GM18870 (cell line): ENCODE results near the gene APBA2.
"Not testable (repeated sequence)": the region's sequence is repeated elsewhere in the genome, so short reads cannot be mapped to it uniquely, and the experiment has no call there.

Experiments used
- ATAC-seq: cut with Tn5 transposase; IDR thresholded peaks from one replicate; pipeline ENCODE4 v1.9.1; 2021; ENCODE audit warnings: moderate library complexity; ENCODE audit not compliant: unreplicated experiment

Gene APBA2

DNA sequence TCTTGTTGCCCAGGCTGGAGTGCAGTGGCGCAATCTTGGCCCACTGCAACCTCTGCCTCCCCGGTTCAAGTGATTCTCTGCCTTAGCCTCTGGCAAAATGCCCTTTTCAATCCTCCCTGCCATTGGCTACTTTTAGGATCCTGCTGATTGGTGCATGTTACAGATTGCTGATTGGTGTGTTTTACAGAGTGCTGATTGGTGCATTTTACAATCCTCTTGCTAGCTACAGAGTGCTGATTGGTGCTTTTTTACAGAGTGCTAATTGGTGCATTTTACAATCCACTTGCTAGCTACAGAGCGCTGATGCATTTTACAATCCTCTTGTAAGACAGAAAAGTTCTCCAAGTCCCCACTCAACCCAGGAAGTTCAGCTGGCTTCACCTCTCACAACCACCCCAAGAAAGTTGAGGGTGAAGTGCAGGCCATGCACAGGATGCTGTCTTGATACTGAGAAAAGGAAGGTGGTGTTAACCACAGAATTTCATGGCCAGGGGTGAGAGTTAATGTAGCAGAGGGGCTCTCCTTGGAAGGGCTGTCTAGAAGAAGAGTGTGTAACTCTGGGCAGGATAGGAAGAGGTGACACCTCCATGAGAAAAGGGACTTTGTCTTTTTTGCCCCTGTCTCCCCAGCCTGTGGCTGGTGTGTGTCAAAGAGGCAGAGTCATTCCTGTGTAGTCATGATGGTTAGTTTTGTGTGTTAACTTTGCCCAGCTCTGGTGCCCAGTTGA lies 145.9 kb downstream of the APBA2 start:
- no peak for ATAC-seq

DNA sequence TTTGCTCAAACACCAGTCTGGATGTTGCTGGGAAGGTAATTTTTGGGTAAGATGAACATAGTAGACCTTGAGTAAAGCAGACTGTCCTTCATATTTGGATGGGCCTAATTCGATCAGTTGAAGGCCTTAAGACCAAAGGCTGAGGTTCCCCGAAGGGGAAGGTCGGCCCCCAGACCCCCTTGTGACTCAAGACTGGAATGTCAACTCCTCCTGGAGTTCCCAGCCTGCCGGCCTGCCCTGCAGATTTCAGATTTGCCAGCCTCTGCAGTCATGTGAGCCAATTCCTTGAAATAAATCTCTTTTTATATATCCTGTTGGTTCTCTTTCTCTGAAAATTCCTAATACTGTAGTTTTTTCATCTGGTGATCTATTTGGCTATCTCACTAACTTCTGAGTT lies 146.5 kb downstream of the APBA2 start:
- ATAC-seq = no peak

DNA sequence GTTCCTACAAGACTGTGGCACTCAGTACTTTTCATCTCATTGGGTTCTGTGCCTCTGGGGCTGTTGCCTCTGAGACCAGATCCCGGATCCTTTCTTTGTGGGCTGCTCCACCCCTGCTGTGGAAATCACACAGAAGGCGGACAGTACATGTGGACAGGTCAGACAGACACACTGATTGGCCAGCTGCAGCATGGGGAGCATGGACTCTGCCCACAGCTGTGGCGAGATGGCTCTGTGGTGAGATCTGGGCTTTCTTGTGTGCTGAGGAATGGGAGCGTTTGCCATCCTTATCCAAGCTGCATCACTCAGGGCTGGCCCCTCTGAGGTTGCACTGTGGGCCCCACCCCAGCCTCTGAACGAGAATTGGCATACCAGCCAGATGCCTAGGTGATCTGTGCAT lies 147.0 kb downstream of the APBA2 start:
- no peak for ATAC-seq

DNA sequence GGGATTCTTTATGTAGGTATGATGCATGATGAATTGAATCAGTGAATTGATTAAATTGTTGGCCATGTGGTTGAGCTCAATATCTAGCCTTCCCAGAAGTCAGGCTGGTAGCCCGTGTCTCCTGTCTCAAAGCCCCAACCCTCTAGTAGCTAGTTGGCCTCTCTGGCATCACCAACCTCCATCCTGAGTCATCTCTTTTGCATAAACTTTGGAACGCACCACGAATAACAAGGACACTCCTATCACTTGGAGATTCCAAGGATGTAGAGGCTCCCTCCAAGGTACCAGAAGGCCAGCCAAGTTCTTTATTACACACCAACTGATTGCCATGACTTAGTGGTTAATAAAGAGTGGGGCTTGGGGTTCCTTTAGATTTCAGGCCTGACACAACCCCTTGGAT lies 148.4 kb downstream of the APBA2 start:
- no peak for ATAC-seq

DNA sequence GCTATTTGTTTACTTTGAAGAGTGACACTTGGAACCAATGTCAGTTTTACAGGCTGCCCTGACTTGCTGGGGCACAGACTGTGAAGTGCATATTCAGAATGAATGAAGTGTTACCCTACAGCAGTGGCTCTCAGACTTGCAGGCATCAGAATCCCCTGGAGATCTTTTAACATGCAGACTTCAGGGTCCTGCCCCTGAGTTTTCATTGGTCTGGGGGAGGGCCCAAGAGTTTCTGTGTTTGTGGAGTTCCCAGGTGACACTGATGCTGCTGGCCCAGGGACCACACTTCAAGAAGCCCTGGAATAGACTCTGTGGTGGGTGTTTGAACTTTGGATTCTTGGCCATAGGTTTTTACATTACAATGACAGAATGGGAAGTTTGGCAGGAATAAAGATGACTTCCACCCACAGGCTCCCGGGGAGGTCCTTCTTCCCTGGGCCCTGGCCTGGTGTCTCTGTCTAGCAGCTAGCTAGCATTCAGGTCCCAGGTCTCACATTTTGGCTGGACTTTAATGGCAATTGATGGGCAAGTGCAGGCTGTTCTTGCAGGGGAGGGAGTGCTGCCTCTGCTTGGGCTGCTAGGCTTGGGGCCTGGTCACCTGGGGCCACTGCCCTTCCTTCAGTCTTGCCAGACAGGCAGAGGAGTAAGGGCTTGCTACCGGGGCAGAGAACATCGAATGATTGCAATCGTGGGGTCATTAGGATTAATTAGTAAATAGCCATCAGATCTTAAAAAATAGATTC lies 149.0 kb downstream of the APBA2 start:
- no peak for ATAC-seq

DNA sequence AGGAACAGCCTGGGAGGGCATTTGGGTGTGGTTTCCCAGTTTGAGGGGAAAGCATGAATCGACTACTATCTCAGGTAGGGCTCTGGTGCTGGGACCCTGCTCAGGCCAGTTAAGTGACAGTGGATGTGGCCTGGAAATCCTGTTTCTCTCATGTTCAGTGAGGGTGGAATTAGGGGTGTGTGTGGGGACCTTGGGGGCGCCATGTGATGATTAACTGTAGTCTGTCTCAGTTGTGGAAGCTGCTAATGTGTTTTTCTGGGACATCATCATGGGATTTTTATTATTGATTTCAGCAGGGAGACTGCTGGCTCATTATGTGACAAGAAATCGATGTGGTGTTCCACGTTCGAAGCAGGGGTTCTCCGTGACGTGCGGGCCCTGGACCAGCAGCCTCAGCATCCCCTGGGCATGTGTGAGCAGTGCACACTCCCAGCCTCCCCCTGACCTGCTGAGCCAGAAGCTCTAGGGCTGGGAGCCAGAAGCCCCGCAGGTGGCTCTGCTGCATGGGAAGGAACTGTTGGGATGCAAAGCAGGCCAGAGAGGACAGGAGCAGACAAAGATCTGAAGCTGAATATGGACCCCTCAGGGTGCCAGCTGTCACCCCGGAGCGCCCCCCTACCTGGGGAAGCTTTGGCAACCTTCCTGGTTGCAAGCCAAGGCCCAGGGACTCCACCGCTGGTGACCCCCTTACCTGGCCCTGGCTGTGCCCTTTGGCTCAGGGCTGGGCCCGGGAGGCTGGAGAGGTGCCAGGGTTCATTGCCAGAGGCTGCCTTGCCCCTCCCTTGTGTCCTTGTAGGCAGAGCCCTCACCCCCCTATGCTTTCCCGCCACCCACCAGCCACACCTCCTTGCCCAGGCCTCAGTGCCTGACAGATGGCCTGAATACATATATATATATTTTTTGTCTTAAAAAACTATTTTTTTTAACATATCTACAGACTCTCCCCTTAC lies 149.8 kb downstream of the APBA2 start:
- no peak for ATAC-seq

DNA sequence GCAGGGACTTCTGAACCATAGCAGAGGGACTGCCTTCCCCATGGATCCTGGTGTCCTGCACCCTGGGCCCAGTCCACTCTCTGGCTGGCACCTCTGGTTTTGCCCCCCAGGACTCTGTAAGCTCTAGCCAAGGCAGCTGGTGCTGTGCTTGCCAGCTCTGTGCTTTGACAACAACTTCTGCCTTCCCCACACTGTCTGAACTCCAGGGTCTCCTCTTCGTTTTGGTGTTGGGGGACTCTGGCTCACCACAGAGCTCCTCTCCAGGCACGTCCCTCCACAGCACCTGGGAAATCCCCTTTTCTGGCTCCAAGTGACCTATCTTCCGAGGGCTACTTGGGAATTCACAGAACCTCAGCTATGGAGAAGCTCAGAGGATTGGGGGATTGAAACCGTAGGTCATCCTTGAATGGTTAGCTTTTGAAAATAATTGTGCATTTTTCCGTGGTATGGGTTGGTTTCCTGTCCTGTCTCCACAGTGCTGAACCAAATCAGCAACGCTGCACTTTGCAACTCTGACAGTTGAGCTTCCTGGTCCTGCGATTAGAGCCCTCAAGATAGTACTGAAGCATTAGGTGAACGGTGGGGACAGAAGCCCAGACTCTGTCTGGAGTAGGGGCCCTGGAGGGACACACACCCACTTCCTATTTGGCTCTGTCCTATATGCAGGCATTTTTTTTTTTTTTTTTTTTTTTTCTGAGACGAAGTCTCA lies 152.4 kb downstream of the APBA2 start:
- ATAC-seq = no peak

DNA sequence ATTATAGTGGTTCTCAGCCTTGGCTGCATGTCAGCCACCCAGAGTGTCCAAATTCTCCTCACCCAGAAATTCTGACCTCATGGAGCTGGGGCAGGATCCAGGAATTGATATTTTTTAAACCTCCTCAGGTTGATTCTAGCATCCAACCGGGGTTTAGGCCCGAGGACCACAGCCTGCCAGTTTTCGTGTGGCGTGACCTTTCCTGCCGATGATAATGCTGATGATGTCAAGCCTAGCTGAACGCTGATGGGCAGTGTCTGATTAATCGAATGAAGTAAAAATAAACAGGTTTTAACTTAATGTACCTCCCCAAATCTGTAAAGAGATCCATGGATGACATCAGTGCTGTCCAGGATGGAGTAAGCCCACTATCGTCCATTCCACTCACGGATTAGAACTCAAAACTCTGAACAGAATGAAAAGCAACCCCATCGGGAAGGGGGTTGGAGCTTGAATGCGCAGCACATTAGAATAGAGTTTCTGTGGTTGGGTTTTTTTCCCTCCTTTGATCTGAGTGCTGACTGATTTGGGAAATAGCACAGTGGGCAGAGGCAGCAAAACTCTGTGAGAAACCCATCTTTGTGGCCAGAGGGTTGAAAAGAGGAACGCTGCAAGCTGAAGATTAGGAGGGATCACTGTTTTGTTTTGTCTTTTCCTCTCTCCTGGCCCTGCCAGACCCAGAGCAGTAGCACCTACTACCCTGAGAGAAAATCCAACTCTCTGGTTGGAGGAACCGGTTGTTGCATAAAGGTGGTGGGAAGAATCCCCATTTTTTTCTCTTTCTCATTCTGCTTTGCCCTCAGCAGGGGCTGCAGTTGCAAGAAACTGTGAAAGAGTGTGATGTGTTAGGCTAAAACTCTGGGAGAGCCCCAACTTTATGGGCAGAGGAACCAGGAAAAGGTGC lies 153.9 kb downstream of the APBA2 start:
- no peak for ATAC-seq

DNA sequence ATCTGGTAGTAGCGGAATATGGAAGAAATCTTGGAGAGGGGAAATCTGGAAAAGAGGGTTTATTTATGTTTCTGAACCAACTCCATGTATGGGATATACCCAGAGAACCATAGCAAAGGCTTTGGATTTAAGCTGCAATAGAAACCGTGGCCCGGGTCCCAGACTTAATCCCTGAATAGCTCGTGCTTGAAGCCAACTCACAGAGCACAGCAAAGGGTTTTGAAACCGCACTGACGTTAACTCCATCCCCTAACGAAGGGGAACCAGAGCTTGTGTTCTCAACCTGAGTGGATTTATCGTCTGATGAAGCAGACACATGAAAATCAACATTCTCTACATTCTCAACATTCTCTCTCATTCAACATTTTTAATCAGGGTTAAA lies 154.6 kb downstream of the APBA2 start:
- no peak for ATAC-seq

DNA sequence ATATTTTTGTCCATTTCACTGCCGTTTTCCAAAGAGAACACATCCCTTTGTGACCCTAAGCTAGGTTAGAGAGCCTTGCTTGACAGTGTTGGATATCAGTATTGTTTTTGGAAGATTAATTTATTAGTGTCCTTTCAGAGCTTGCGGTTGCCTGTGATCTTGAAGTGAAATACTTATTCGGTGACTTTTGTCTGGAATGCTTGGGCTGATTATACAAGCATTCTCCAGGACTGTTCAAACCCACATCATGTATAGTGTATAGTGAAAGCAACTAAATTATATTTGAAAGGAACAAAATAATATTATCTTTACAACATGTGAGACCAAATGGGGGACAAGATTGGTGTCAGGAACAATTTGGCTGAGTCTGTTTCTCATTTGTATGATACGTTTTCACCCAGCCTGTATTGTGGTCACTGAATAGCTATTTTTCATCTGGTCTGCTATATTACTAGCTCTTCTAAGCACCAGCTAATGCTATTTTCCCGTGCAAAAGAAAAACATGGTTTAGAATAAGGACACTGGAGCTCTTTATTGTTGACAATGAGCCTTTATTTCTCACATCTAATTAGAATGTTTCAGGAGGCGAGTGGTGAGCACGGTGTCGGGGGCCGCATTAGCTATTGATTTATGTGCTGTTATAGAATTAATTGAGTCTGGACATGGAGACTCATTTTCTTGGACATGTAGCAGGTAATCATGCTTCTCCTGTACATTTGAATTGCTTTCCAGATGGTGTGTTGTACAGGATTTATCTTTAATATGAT lies 158.1 kb downstream of the APBA2 start:
- ATAC-seq = no peak

DNA sequence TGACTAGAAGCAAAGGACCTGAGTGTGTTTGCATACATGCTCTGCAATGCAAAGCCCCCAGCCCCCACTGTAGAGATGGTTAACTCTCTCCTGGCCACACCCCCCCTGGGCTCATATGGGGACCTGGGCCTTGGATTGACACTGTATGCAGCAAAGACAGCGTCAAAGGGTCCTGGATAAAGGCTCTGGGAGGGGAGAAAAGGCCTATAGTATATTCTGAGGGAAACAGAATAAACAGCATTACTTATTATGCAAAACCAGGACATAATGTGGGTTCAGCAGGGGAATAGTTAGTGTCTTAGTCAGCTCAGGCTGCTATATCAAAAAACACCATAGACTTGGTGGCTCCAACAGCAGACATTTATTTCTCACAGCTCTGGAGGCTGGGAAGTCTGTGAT lies 158.7 kb downstream of the APBA2 start:
- ATAC-seq = no peak

DNA sequence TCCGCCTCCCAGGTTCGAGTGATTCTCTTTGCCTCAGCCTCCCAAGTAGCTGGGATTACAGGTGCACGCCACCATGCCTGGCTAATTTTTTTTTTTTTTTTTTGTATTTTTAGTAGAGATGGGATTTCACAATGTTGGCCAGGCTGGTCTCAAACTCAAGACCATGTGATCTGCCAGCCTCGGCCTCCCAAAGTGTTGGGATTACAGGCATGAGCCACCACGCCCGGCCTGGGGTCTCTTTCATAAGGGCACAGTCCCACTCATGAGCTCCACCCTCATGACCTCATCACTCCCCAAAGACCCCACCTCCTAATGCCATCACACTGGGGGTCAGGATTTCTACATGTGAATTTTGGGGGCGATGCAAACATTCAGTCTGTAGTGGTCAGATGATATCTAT lies 159.4 kb downstream of the APBA2 start:
- ATAC-seq = not testable (repeated sequence)

DNA sequence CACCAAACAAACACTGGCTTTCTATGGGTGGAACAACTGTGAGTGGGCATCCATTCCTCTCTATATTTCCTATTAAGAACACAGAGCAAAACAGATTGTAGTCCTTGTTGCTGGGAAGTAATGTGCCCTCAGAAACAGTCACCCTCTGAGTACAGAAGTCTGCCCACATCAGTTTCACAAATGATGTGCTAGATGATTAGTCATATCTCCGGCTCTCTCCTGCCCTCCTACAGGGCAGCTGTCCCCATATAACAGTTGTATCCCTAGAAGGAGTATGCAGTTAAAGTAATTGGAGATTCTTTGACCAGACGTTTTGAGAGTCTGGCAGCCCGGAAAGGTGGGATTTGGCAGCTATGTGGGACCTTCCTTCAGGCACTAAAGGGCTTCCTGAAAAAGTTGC lies 159.9 kb downstream of the APBA2 start:
- ATAC-seq = no peak

DNA sequence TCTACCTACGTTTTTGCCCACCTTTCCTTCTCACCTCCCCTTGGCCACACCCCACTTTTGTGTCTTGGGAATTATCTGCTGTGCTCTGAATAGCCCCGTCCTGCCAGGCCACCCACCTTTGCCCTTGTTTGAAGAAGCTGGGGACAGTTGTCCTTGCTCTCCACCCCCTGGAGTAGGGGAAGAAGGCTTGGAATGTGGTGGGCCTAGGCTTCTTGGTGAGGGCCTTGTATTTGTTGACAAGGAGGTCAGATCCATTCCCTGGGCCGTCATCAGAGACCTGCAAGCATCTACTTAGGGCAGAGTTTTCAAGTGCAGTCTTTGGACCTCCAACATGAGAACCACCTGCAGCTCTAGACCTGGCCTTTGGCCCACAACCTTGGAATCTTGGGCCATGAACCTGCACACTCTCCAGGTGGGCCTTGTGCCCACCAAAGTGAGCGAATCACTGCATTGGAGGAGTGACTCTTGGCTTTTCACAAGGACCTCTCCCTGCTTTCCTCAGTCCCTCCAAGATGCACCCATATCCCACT lies 160.6 kb downstream of the APBA2 start:
- ATAC-seq = no peak

DNA sequence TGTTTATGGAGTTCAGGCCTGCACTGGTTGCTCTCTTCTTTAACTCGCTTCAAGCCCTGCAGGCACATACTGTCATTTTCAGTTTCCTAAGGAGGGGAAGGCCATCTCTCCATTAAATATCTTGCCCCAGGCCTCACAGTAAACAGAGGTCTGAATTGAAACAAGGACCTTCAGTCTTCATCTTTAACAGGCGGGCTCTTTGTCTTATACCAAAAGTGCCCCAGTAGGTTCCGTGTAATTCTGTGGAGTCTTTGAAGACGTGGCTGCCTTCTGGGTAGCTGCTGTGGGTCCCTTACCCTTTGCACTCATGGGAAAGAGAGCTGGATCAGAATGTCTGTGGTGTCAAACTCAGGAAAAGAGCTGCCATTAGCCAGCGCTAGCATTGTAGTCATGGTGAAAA lies 161.2 kb downstream of the APBA2 start:
- no peak for ATAC-seq

DNA sequence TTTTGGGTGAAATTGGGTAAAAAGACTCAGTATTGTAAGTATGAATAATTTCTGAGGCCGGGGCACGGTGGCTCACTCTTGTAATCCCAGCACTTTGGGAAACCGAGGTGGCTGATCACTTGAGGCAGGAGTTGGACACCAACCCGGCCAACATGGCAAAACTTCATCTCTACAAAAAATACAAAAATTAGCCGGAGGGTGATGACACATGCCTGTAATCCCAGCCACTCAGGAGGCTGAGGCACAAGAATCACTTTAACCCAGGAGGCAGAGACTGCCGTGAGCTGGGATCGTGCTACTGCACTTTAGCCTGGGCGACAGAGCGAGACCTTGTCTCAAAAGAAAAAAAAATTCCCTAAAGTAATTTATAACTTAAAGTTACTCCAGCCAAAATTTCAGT lies 162.2 kb downstream of the APBA2 start:
- ATAC-seq = no peak

DNA sequence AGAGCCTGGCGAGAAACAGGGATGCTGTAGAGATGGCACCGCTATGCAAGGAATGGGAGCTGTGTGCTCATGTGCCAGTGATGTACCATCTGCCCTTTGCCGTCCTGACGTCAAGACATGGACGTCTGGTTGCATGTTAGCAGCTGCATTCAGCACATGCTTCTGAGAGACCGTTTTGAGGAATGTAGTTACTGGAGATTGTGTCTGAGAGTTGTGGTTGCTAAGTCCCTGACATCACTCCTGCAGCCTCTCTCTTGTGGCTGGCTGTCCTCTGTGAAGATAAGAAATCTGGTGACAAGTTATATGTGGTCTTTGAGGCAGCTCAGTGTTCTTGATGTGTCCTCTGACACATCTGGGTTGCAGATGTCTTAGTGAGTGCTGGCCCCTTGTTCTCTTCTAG lies 165.1 kb downstream of the APBA2 start:
- no peak for ATAC-seq

DNA sequence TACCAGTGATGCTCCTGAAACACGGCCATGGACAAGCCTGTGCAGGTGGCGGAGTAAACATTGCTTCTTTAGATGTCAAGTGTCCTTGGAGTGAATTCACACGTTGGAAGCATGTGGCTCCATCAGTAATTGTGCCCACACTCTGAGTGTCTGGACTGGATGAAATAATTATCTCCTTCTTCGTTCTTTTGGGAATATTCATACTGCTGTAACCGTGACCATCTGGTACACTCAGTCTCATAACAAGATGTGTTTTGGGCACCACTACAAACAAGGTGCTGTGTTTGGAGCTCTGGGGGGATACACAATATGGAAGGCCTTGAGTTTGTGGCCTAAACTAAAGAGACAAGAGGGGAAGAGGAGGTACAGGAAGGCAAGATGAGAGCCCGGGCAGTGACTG lies 165.6 kb downstream of the APBA2 start:
- ATAC-seq = no peak

DNA sequence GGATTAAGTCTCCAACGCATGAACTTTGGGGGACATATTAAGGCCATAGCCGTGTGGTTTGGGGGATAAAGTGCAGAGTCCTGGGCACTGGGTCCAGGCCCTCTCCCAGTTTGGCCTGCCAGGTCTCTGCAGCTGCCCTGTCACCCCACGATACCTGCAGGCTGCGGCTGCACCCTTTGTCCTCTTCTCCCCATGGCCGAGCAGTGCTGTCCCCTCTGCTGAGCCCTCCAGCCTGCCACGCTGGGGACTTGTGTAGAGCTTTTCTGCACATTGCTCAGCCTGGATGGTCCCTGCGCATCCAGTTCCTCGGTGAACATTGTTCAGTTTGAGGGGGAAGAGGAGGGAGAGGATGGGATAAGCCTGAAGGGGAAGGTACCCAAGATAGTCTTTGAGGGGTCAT lies 167.2 kb downstream of the APBA2 start:
- ATAC-seq = no peak
